GM12892 (cell line): ENCODE results near the gene TBX1.

ENCODE experiments used
- POLR2A ChIP-seq: IDR thresholded peaks from 2 replicates; pipeline ENCODE4 v1.6.1; 2011; ENCODE audit warnings: low read depth, low read length, control low read depth
- POLR2AphosphoS5 ChIP-seq: IDR thresholded peaks from 2 replicates; pipeline ENCODE4 v1.6.1; 2011; ENCODE audit warnings: low read depth, low read length, control low read depth

DNA sequence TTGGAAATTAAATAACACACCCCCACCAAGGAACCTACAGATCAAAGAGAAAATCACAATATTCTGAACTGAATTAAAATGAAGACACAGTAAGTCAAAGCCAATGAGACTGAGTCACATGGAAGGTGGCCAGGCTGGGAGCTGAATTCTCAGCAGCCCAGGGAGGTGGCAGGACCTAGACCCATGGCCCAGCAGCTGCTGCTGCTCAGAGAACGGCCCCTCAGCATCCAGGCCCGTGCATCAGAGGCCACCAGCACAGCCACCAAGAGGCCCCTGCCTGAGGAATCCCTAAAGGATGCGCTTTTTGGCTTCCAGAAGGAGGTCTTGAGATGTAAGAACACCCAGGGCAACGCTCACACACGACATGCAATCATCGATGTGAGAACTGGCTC, 35.0 kb downstream of the TBX1 start:
- TF ChIP-seq POLR2A (no peak), POLR2AphosphoS5 (no peak)
